Thyroid gland (tissue), 4 donors: Measurements from ENCODE around the gene MYLK4. TPM values are rescaled to one million over a fixed set of nuclear protein-coding genes. Genes with fewer than 3 reads are reported as not detected.

Experiments
- DNase-seq, 2 donors: peaks; one replicate each; pipeline ENCODE4 v3.0.0-alpha.2; 2019
- H3K27ac ChIP-seq, 3 donors: fragments of 200-600 bp; sonication (generic); 1 replicate in 2 of 3; 2 replicates in 1 of 3; pipeline ENCODE4 v1.5.1; 2016 to 2019; ENCODE audit warnings: mild to moderate bottlenecking in 1 of 3, moderate library complexity in 1 of 3
- H3K27me3 ChIP-seq: fragments of 200-600 bp; sonication (generic); one replicate; pipeline ENCODE4 v1.5.1; 2019
- H3K36me3 ChIP-seq, 2 donors: fragments of 200-600 bp; sonication (generic); one replicate each; pipeline ENCODE4 v1.5.1; 2016 to 2019
- H3K4me1 ChIP-seq, 2 donors: fragments of 200-600 bp; sonication (generic); one replicate each; pipeline ENCODE4 v1.5.1; 2017 to 2019
- H3K4me3 ChIP-seq, 3 donors: fragments of 200-600 bp; sonication (generic); replicated peaks in 1 of 3; 1 replicate in 2 of 3; 2 replicates in 1 of 3; pipeline ENCODE4 v1.5.1; 2016; ENCODE audit warnings: mild to moderate bottlenecking in 1 of 3
- H3K9me3 ChIP-seq: fragments of 200-600 bp; sonication (generic); one replicate; pipeline ENCODE4 v1.5.1; 2017
- POLR2A ChIP-seq, 2 donors: fragments of 450-650 bp; IDR thresholded peaks; one replicate each; pipeline ENCODE4 v1.6.1; 2017; ENCODE audit warnings: antibody characterized with exemption in 2 of 2, mild to moderate bottlenecking in 2 of 2, moderate library complexity in 1 of 2
- WGBS, 2 donors: methylation state at CpG; one replicate each; pipeline ENCODE4 v1.1.5; 2017; 5-methylcytosine and 5-hydroxymethylcytosine counted together
- intact Hi-C: fragments of 100-400 bp; cut with DNase I; formaldehyde crosslinking; loops from one replicate; pipeline ENCODE4 v1.15.1; 2023
- total RNA-seq, 4 donors: library from RNA; depleted of rRNA; stranded (reverse); fragments of >200 nt; gene quantifications; one replicate each; pipeline ENCODE4 v1.2.3, GENCODE V29; 2016
- TF ChIP-seq, protein P1 (sequence below), 6 experiments: fragments of 200-600 bp in 3 of 6; fragments of 450-650 bp in 3 of 6; sonication (generic) in 3 of 6; IDR thresholded peaks; one replicate each; pipeline ENCODE4 v1.5.1; 2016 to 2019; ENCODE audit warnings: antibody characterized with exemption in 6 of 6, mild to moderate bottlenecking in 2 of 6, inconsistent platforms in 1 of 6, moderate library complexity in 1 of 6

The MYLK4 gene
- total RNA-seq, 4 donors from 2014 or later: 0.94 to 1.8 (median 1.1) TPM

DNA sequence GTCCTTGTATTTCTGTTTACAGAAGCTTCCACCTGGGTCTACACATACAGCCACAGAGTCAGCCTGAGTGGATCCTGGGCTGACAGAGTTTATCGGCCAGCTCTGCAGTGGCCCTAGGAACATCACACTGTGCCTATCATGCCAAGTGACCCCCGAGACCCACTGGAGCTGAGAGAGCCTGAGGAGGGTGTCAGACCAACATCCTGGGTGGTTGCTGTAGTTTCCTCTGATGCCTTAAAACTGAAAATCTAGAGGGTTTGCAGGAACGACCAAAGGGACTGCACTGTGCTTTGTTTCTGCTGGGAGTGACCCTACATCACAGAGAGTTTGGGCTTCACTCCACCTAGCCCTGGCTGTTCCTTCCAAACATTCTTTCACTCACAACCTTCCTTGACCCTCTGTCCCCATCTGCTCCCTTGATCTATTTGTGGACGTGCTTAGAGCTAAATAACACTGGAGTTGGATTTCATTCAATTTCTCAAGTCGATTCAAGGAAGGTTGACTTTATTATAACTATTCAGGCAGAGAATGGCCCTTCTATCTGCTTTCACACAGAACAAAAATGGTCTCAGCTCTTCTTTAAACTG, 18.1 kb downstream of the MYLK4 start:
- intact Hi-C loops: no loop called here
- Histone ChIP-seq H3K9me3 (no peaks in the 10 kb centered on the region), H3K27me3 (no peaks in the 10 kb centered on the region), H3K27ac (peak overlapping the region; percentile 69 to 87 (median 85)), H3K4me1 (peaks cover 36 to 40% of the 10 kb centered on the region in 2 donors), H3K4me3 (no peak overlapping the region), H3K36me3 (no peaks in the 10 kb centered on the region)
- TF ChIP-seq POLR2A (IDR thresholded peaks at IDR 0.05): no peak
- TF ChIP-seq, protein P1, sequence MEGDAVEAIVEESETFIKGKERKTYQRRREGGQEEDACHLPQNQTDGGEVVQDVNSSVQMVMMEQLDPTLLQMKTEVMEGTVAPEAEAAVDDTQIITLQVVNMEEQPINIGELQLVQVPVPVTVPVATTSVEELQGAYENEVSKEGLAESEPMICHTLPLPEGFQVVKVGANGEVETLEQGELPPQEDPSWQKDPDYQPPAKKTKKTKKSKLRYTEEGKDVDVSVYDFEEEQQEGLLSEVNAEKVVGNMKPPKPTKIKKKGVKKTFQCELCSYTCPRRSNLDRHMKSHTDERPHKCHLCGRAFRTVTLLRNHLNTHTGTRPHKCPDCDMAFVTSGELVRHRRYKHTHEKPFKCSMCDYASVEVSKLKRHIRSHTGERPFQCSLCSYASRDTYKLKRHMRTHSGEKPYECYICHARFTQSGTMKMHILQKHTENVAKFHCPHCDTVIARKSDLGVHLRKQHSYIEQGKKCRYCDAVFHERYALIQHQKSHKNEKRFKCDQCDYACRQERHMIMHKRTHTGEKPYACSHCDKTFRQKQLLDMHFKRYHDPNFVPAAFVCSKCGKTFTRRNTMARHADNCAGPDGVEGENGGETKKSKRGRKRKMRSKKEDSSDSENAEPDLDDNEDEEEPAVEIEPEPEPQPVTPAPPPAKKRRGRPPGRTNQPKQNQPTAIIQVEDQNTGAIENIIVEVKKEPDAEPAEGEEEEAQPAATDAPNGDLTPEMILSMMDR (IDR thresholded peaks at IDR 0.05): no peak
- DNase-seq: peak; percentile 50
- 18 to 20% methylated on average over 5 of the region's 5 CpGs for WGBS, 2 donors

DNA sequence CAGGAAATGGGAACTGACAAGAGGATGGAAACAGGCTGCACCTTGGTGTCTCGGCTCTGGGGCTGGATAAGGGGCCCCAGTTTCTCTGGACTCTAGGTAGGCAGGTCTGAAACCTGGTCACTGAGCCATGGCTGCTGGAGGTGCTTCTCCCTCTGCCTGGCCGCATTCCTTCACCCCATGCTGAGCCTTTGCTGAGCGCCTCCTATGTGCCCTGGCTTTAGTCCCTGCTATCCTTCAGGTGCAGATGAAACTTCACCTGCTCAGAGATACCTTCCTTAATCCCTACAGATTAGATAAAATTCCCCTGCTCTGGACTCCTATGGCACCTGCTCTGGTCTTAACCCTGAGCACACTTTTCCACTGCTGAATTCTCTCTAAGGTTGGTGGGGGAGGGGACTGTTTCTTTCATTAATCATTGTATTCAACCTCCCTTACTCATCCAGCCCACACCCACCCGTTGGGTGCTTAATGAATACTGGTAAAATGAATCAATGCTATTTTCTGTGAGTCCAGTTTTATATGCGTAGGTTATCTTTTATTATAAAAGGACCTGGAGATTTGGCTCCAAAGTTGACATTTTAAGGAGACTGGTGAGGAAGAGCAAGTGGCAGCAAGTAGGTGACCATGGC, 19.3 kb downstream of the MYLK4 start:
- H3K4me1 ChIP-seq: peaks cover 36 to 40% of the 10 kb centered on the region in 2 donors
- intact Hi-C loops: no loop called here
- no peaks in the 10 kb centered on the region for H3K36me3 ChIP-seq
- 41 to 48% methylated on average over 5 of the region's 5 CpGs for WGBS, 2 donors
- no peaks in the 10 kb centered on the region for H3K9me3 ChIP-seq
- H3K27me3 ChIP-seq: no peaks in the 10 kb centered on the region
- DNase-seq: peak; percentile 72
- no peak overlapping the region for H3K4me3 ChIP-seq
- TF ChIP-seq POLR2A (IDR thresholded peaks at IDR 0.05): no peak
- TF ChIP-seq, protein P1 (IDR thresholded peaks at IDR 0.05): no peak
- peak overlapping the region; percentile 36 to 87 (median 85) for H3K27ac ChIP-seq

DNA sequence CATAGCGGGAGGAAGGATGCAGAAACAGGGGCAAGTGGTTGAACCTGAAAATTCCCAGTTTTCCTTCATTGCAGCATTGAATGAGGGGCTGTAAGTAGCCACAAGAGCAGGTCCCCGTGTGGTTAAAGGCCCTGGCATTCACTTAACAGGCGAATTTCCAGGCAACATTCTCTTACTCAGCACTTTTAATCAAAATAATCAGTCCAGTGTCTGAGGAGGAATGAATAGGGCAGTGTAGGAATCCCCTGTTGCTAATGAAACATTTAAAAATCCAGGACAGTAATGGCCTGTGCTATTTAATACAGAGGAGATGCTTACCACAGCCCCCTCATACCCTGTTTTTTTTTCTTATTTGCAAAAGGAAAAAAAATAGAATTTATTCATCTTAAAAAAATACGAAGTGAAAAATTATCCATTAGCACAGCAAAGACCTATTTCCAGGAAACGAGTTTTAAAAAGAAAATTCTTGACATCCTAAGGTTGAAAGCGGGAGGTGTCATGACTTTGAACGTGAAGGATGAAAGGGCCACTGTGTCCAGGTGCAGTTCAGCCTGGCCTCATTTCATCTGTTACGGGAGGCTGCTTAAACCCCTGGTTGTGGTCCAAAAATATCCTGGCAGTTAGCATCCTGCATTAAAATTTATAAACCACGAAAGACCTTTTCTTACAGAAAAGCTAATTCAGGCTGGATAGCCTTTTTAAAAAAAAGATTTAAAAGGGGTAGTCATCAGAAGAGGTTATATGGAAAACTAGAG, 20.2 kb downstream of the MYLK4 start:
- H3K4me3 ChIP-seq: no peak overlapping the region
- no peaks in the 10 kb centered on the region for H3K36me3 ChIP-seq
- H3K9me3 ChIP-seq: no peaks in the 10 kb centered on the region
- no peak for TF ChIP-seq POLR2A (IDR thresholded peaks at IDR 0.05)
- TF ChIP-seq, protein P1 (IDR thresholded peaks at IDR 0.05): no peak
- H3K4me1 ChIP-seq: peaks cover 36 to 40% of the 10 kb centered on the region in 2 donors
- intact Hi-C loops: no loop called here
- 51 to 57% methylated on average over 9 of the region's 9 CpGs for WGBS, 2 donors
- no peaks in the 10 kb centered on the region for H3K27me3 ChIP-seq
- H3K27ac ChIP-seq: peak overlapping the region; percentile 15 to 85 (median 36)
- DNase-seq: peak in 1 of 2 donors; percentile 10

DNA sequence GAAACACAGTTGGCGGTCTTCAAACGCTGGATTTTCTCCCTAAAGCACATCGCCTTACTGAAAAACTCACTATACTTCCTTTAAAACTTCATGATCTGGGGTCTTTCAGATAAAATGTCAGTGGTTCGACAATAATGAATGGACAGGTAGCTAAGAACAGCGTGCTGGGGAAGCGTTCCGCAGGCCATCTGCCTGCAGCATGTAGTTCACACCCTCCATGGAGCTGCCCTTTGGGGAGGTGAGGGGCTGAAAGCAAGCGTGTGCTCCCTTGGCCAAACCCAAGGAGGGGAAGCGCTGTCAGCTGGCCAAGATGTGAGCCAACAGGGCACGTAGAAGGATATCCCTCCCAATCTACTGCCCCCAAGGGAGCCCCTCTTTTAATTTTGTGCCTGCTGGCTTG, 20.8 kb downstream of the MYLK4 start:
- Histone ChIP-seq H3K4me1 (peaks cover 36 to 40% of the 10 kb centered on the region in 2 donors), H3K9me3 (no peaks in the 10 kb centered on the region), H3K36me3 (no peaks in the 10 kb centered on the region), H3K4me3 (no peak overlapping the region), H3K27me3 (no peaks in the 10 kb centered on the region), H3K27ac (no peak overlapping the region)
- 92 to 95% methylated on average over 10 of the region's 10 CpGs for WGBS, 2 donors
- TF ChIP-seq, protein P1 (IDR thresholded peaks at IDR 0.05): no peak
- no peak for TF ChIP-seq POLR2A (IDR thresholded peaks at IDR 0.05)
- intact Hi-C loops: no loop called here
- no peak for DNase-seq
